GM21528 (cell line): ENCODE measurements around the gene RIBC1.
"Not testable (repeated sequence)": the region's sequence is repeated elsewhere in the genome, so short reads cannot be mapped to it uniquely, and the experiment has no call there.

Source experiments
- ATAC-seq: cut with Tn5 transposase; IDR thresholded peaks from one replicate; pipeline ENCODE4 v1.9.1; 2021; ENCODE audit warnings: mild to moderate bottlenecking, moderate library complexity; ENCODE audit not compliant: unreplicated experiment, low FRiP score

The RIBC1 gene

DNA sequence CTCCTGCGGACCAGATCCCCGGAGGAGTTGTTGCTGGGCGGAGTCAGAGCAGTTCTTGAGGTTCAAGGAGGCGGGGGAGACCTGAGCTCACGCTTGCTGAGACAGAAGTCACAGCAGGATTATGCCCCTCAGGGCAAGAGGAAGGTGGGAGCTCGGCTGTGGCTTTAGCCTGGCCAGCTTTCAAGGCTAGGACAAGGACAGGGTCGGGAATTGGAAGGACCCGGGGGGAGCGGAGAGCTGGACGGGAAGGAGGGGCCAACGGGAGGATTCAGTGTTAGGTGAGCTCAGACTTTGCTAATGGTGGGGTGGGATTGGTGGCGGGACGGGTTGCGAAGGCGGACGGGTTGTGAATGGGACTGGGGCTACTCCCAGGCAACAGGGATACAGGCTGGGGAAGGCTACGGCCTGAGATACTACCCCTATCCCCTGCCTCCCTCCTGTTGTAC, at the start of gene RIBC1:
RIBC1 (plus strand) TSS at position 13 of the 446 bp plus-strand sequence. CDS start 3,404 bp downstream, outside the sequence.
- no peak for ATAC-seq

GRCh38 chrX:53373307-53373706, 49.4 kb upstream of the RIBC1 start:
- ATAC-seq: no peak

DNA sequence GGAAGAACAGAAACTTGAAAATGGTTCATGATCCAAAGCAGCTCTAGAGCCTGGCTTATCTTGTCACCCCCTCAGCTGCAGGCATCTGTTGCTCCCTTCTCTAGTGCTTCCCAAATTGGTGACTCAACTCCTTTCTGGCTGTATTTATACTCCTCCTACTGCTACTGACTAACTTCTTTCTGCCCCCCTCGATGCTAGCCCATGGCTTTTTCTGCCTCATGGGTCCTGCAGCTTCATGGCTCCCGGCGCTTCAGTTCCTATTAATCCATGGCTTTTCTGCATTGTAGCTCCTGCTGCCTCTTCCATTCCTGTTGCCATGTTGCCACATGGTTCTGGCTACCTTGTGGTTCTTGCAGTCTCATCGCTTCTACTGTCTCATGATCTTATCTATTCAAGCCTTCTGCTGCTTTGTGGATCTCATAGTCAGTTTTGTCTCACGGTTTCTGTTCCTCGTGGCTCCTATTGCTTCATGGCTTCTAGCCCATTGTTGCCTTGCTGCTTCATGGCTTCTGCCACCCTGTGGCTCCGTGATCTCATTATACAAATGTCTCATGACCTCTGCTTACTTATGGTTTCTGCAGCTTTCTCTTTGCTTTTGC, 48.4 kb upstream of the RIBC1 start:
- no peak for ATAC-seq

DNA sequence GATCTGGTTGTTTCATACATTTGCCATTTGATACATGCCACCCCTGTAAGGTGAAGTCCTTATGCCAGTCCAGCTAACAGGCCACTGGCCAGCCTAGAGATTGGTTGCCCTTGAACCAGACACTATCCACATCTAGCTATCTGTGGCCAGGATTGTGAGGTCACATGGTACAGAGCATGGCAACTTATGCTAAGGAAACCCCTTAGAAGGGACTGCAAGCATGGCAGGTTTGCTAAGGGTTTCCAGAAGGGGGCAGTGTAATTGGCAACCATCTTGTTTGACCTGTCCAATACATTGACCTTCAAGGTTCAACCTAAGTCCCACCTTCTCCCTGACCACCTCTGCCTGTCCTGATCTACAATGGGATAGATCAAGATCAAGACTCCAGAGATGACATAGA, 47.8 kb upstream of the RIBC1 start:
- no peak for ATAC-seq

GRCh38 chrX:53376888-53377287, 45.8 kb upstream of the RIBC1 start:
- no peak for ATAC-seq

GRCh38 chrX:53377464-53377863, 45.2 kb upstream of the RIBC1 start:
- no peak for ATAC-seq

- ATAC-seq: no peak
Observed at GRCh38 chrX:53379008-53379710, 43.5 kb upstream of the RIBC1 start.

DNA sequence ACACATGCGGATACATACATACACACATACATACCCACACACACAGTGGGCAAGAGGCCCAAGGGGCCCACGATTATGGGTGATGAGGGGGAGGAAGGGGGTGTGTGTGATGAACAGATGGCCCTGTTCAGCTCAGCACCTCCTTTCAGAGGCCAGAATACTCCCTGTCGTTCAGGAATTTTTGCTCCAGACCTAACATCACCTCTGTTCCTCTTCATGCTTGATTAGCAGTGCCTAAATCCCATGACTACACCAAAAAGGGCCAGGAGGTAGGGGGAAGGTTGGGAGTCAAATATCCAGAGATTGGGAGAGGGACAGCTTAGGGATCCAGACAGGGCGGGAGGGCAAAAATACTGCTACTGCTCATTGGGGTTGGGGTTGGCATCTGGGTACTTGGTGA, 42.9 kb upstream of the RIBC1 start:
- no peak for ATAC-seq

GRCh38 chrX:53383376-53384076, 39.1 kb upstream of the RIBC1 start:
- ATAC-seq: no peak

DNA sequence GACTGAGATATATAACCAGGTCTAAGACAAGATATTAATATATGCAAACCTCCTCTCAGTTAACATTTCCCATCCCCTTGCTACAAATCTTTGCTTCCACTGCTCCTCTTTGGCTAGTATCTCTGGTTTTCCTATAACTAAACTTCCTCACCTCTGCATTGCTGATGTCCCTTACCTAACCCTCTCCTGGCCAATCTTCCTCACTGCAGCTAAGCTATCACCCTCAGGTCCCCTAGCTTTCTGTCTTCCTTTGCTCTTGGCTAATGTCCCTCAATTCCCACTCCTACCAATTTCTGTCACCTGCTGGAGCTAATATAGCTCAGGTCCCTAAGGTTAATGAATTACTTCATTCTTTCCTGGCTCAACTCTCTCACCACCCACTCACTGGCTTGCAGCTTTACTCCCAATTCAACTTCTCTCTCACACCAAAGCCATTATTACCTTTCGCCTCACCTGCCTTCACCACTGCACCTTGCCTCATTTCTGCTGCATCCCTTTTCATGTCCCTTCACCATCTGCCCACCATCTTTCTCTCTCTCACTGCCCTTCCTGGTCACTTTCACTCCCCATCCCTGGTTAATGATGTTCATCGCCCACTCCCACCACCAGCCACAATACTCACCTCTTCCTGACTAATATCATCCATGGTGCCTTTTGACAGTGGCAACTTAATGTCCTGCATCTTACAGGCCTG, 26.9 kb upstream of the RIBC1 start:
- no peak for ATAC-seq

GRCh38 chrX:53398216-53398615, 24.5 kb upstream of the RIBC1 start:
- no peak for ATAC-seq

DNA sequence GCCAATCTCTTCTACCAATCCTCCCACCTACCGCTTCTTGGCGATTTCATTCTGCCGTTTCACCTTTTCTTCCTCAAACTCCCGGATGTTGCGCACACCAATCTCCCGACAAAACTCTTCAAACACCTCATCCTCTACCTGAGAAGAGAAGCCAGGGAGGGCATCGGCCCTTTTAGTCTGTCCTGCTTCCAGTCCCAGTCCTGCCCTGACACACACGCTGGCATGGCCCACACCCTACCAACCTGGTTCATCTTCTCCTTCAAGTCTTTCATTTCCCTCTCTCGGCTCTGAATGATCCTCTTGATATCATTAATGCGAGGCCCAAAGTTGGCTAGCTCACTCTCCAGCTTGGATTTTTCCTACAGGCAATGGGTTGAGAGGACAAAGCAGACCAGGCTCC, 19.1 kb upstream of the RIBC1 start:
- ATAC-seq: no peak

DNA sequence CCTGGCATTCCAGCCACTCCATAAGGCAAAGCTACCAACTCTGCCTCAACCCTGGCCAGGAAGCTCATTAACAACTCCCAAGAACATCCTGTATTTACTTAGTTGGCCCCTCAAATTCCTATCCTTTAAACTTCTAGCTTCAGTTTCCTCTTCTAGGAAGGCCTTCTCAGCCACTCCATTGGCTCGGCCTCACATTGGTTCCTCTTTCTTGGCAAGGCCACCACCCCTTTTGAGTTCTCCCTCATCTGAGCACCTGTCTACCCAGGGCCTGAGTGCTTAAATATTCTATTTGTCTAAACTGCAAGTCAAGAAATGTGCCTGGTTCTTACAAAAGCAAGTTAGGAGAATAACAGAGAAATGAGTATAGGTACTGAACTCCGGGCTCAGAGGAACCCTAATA, 10.2 kb upstream of the RIBC1 start:
- ATAC-seq: no peak

- not testable (repeated sequence) for ATAC-seq
Observed at GRCh38 chrX:53420351-53420750, 2.3 kb upstream of the RIBC1 start.

GRCh38 chrX:53421125-53421524, 1.5 kb upstream of the RIBC1 start:
- no peak for ATAC-seq

DNA sequence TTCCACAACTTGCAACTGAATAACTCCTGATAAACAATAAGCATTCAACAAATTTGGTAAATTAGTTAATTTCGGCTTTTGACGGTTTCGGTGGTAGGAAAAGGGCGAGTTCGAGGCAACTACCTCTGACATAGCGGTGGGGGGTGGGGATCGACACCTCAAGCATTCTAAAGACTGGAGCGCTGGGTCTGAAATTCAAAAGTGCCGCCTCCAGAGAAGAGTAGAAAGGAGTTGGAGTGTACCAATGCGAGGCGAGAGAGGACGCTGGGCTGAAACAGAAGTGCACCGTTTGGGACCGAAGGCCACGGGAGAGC, 944 bp upstream of the RIBC1 start:
- ATAC-seq: peak; percentile 14

DNA sequence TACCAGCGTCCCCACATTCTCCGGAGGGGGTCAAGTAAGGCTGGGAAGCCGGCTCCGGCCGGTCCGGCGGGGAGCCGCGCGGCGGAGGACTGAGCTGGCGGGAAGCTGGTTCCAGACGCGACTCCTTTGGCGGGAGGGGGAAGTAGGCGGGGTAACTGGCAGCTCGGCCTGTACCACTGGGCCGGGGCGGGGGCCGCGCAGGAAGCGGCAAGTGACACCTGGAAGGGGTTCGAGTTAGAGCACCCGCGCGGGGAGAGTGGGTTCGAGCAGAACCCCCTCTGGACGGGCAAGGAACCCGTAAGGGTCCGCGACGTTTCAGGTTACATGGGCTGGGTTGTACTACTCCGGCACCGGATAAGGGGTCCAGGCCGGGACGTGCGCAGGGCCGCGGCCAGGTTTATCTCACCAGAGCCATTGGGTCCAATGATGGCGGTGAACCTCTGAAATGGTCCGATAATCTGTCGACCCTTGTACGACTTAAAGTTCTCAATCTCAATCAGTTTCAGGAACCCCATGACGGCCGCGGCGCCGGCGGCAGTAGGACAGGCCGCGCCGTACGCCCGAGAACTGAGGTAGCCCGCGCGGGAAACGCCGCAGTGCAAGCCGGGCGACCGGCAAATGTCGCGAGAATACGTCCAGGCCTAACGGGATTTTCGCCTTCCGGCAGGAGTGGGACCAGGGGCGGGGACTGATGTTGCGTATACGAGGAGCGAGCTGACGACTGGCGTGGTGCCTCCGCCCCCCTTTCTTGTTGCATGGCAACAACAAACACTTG, 400 bp upstream of the RIBC1 start, which contains the start of gene SMC1A:
SMC1A (minus strand) TSS at position 569 of the 775 bp plus-strand sequence; CDS start at position 515, 54 bp downstream.
- ATAC-seq: peak; percentile 95

- ATAC-seq: no peak
Observed at GRCh38 chrX:53429755-53430154, 7.1 kb downstream of the RIBC1 start.

DNA sequence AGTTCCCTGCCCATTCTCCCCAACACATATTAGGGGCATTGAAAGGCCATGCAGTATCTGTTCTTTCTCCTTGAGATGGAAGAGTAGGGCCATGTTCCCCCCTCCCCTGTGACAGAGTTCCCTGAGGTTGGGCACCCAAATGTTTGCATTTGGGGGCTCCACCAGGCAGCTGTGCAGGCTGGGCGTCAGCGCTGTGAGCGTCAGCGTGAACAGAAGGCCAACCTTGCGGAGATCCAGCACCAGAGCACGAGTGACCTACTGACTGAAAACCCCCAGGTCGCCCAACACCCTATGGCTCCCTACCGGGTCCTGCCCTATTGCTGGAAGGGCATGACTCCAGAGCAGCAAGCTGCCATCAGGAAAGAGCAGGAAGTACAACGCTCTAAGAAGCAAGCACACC, 7.6 kb downstream of the RIBC1 start:
- no peak for ATAC-seq
